ENCODE data around the gene ATP5F1A.

ATP5F1A gene

GRCh38 chr18:46042571-46043123 is 55.4 kb downstream of the ATP5F1A start:
- no peak for DNase-seq

- no peak for DNase-seq
Observed at GRCh38 chr18:46040747-46041104, 57.4 kb downstream of the ATP5F1A start.

GRCh38 chr18:46040033-46040746 is 57.9 kb downstream of the ATP5F1A start:
- DNase-seq: no peak

- no peak for DNase-seq
Observed at GRCh38 chr18:46037512-46038305, 60.4 kb downstream of the ATP5F1A start.

- no peak for DNase-seq
Observed at GRCh38 chr18:46035696-46036680, 62.1 kb downstream of the ATP5F1A start.

- no peak for DNase-seq
Observed at GRCh38 chr18:46034230-46034629, 63.9 kb downstream of the ATP5F1A start.

- no peak for DNase-seq
Observed at GRCh38 chr18:46031741-46032140, 66.4 kb downstream of the ATP5F1A start.

All from activated naive CD4-positive, alpha-beta T cell treated with anti-CD3 and anti-CD28 coated beads, Interleukin-2, amount 50 U/mL, for 16 hours (primary cell).